Superior temporal gyrus (tissue), 1 donor: ENCODE measurements around the gene OOSP2.

ENCODE experiments used
- DNase-seq: peaks from one replicate; pipeline ENCODE4 v3.0.0-alpha.2; 2016; ENCODE audit errors: extremely low spot score

Gene OOSP2

GRCh38 chr11:60078745-60079144 is 38.5 kb downstream of the OOSP2 start:
- DNase-seq: no peak

GRCh38 chr11:60080535-60080934 is 40.3 kb downstream of the OOSP2 start:
- DNase-seq: no peak

GRCh38 chr11:60084631-60085273 is 44.5 kb downstream of the OOSP2 start:
- DNase-seq: no peak

- DNase-seq: no peak
Observed at GRCh38 chr11:60085909-60086308, 45.7 kb downstream of the OOSP2 start.

- DNase-seq: no peak
Observed at GRCh38 chr11:60087239-60087638, 47.0 kb downstream of the OOSP2 start.

- no peak for DNase-seq
Observed at GRCh38 chr11:60088364-60088763, 48.2 kb downstream of the OOSP2 start, which contains the start of gene MS4A2. Gene MS4A2 (plus strand): TSS chr11:60088664. CDS start chr11:60088766, 102 bp downstream.

- no peak for DNase-seq
Observed at GRCh38 chr11:60095477-60096120, 55.4 kb downstream of the OOSP2 start.

- no peak for DNase-seq
Observed at GRCh38 chr11:60097189-60097588, 57.0 kb downstream of the OOSP2 start.
